IMR-90 (cell line): Measurements from ENCODE around the gene B9D1. TPM values are rescaled to one million over a fixed set of nuclear protein-coding genes. Genes with fewer than 3 reads are reported as not detected.

ENCODE experiments used
- ATAC-seq: fragments of 200-7000 bp; cut with Tn5 transposase; 2 replicates; pipeline ENCODE4 v1.9.1; 2020; ENCODE audit warnings: low read depth, mild to moderate bottlenecking, moderate library complexity
- BruUV-seq: library from RNA; stranded (reverse); fragments of 400-500 nt; replicated peaks from 2 replicates; lab custom pipeline; 2021; lab: Mats Ljungman, UMichigan
- CTCF ChIA-PET: fragments of 300-600 bp; formaldehyde crosslinking; extraction: SDS; loops from one replicate; lab custom pipeline; 2021; ENCODE audit warnings: antibody characterized with exemption; lab: Yijun Ruan, JAX
- POLR2A ChIA-PET: fragments of 300-600 bp; sonication (Branson Sonifier 250); formaldehyde crosslinking; loops from one replicate; lab custom pipeline; 2022; ENCODE audit warnings: antibody characterized with exemption; ENCODE audit not compliant: unreplicated experiment; lab: Charles Lee
- DNase-seq: peaks from one replicate; pipeline ENCODE4 v3.0.0; 2013
- H2AFZ ChIP-seq: replicated peaks from 2 replicates; pipeline ENCODE3; 2013; ENCODE audit warnings: low read length, mild to moderate bottlenecking; ENCODE audit not compliant: poor library complexity
- H2AK5ac ChIP-seq: 2 replicates; pipeline ENCODE4 v1.6.1; 2013; ENCODE audit warnings: low read depth, low read length, inconsistent platforms
- H2AK9ac ChIP-seq: replicated peaks from 2 replicates; pipeline ENCODE3; 2013; ENCODE audit warnings: mild to moderate bottlenecking, low read depth, low read length, moderate library complexity; ENCODE audit not compliant: poor library complexity
- H2BK120ac ChIP-seq: 2 replicates; pipeline ENCODE4 v1.6.1; 2013; ENCODE audit warnings: low read depth, low read length, inconsistent platforms
- H2BK15ac ChIP-seq: 3 replicates; pipeline ENCODE4 v1.6.1; 2013; ENCODE audit warnings: low read depth, low read length, inconsistent platforms
- H2BK20ac ChIP-seq: 2 replicates; pipeline ENCODE4 v1.6.1; 2013; ENCODE audit warnings: low read depth, mild to moderate bottlenecking, inconsistent platforms, low read length, moderate library complexity
- H2BK5ac ChIP-seq: 2 replicates; pipeline ENCODE4 v1.6.1; 2013; ENCODE audit warnings: mild to moderate bottlenecking, low read depth, low read length, inconsistent platforms; ENCODE audit not compliant: poor library complexity, severe bottlenecking
- H3K14ac ChIP-seq: replicated peaks from 2 replicates; pipeline ENCODE4 v1.6.1; 2013; ENCODE audit warnings: low read depth, low read length, inconsistent platforms
- H3K18ac ChIP-seq: 2 replicates; pipeline ENCODE4 v1.6.1; 2013; ENCODE audit warnings: low read depth, low read length, control low read depth
- H3K23ac ChIP-seq: 2 replicates; pipeline ENCODE4 v1.6.1; 2013; ENCODE audit warnings: low read depth, low read length, inconsistent platforms
- H3K27ac ChIP-seq: 2 replicates; pipeline ENCODE4 v1.5.1; 2013; ENCODE audit warnings: mild to moderate bottlenecking, control low read depth, low read length; ENCODE audit not compliant: insufficient read depth
- H3K27me3 ChIP-seq: 2 replicates; pipeline ENCODE4 v1.6.1; 2013; ENCODE audit warnings: low read length; ENCODE audit not compliant: control insufficient read depth, insufficient read depth
- H3K36me3 ChIP-seq: 2 replicates; pipeline ENCODE4 v1.6.1; 2013; ENCODE audit warnings: low read length, mixed read lengths; ENCODE audit not compliant: control insufficient read depth, insufficient read depth
- H3K4ac ChIP-seq: 2 replicates; pipeline ENCODE4 v1.6.1; 2013; ENCODE audit warnings: low read depth, low read length, inconsistent platforms
- H3K4me1 ChIP-seq: 2 replicates; pipeline ENCODE4 v1.6.1; 2013; ENCODE audit warnings: low read length, mixed read lengths; ENCODE audit not compliant: control insufficient read depth, insufficient read depth
- H3K4me2 ChIP-seq: 2 replicates; pipeline ENCODE4 v1.6.1; 2013; ENCODE audit warnings: low read depth, mild to moderate bottlenecking, control low read depth, low read length, moderate library complexity
- H3K4me3 ChIP-seq: 2 replicates; pipeline ENCODE4 v1.5.1; 2013; ENCODE audit warnings: low read depth, mild to moderate bottlenecking, control low read depth, low read length, moderate library complexity; ENCODE audit not compliant: insufficient read depth
- H3K56ac ChIP-seq: 2 replicates; pipeline ENCODE4 v1.6.1; 2013; ENCODE audit warnings: low read length, inconsistent platforms; ENCODE audit not compliant: insufficient read depth; ENCODE audit errors: extremely low read depth
- H3K79me1 ChIP-seq, 2 experiments: 2 replicates each; pipeline ENCODE4 v1.6.1; 2013; ENCODE audit warnings: low read length in 2 of 2, inconsistent platforms in 1 of 2, low read depth in 1 of 2
- H3K9ac ChIP-seq: 2 replicates; pipeline ENCODE4 v1.6.1; 2013; ENCODE audit warnings: low read depth, low read length, control low read depth
- H3K9me1 ChIP-seq: 2 replicates; pipeline ENCODE4 v1.6.1; 2013; ENCODE audit warnings: low read length, inconsistent platforms; ENCODE audit not compliant: insufficient read depth
- H3K9me3 ChIP-seq: 2 replicates; pipeline ENCODE4 v1.6.1; 2013; ENCODE audit warnings: low read length; ENCODE audit not compliant: control insufficient read depth, insufficient read depth
- H4K20me1 ChIP-seq: 2 replicates; pipeline ENCODE4 v1.6.1; 2013; ENCODE audit warnings: low read length, inconsistent platforms; ENCODE audit not compliant: insufficient read depth
- H4K5ac ChIP-seq: 2 replicates; pipeline ENCODE4 v1.6.1; 2013; ENCODE audit warnings: mild to moderate bottlenecking, low read depth, low read length, control low read depth
- H4K8ac ChIP-seq, 2 experiments: 2 replicates each; pipeline ENCODE4 v1.6.1; 2013; ENCODE audit warnings: low read depth in 2 of 2, low read length in 2 of 2, control low read depth in 1 of 2, inconsistent platforms in 1 of 2
- H4K91ac ChIP-seq: 2 replicates; pipeline ENCODE4 v1.6.1; 2013; ENCODE audit warnings: low read depth, low read length, inconsistent platforms; ENCODE audit not compliant: insufficient read depth
- CEBPB ChIP-seq: IDR thresholded peaks from 2 replicates; pipeline ENCODE4 v1.6.1; 2012; ENCODE audit warnings: low read depth, low read length, improper control_type of control experiment
- CHD1 ChIP-seq: IDR thresholded peaks from 2 replicates; pipeline ENCODE4 v1.6.1; 2012; ENCODE audit warnings: low read depth, low read length, improper control_type of control experiment
- MAZ ChIP-seq: IDR thresholded peaks from 2 replicates; pipeline ENCODE4 v1.6.1; 2012; ENCODE audit warnings: low read depth, mild to moderate bottlenecking, low read length, improper control_type of control experiment, moderate library complexity, borderline replicate concordance
- MXI1 ChIP-seq: IDR thresholded peaks from 2 replicates; pipeline ENCODE4 v1.6.1; 2012; ENCODE audit warnings: low read depth, mild to moderate bottlenecking, low read length, moderate library complexity, borderline replicate concordance
- RAD21 ChIP-seq: IDR thresholded peaks from 2 replicates; pipeline ENCODE4 v1.6.1; 2012; ENCODE audit warnings: low read length, improper control_type of control experiment
- RCOR1 ChIP-seq: IDR thresholded peaks from 2 replicates; pipeline ENCODE4 v1.6.1; 2012; ENCODE audit warnings: mild to moderate bottlenecking, low read length, improper control_type of control experiment; ENCODE audit not compliant: insufficient replicate concordance
- RFX5 ChIP-seq: IDR thresholded peaks from 2 replicates; pipeline ENCODE4 v1.8.0; 2012; ENCODE audit warnings: low read depth, mild to moderate bottlenecking, low read length, moderate library complexity
- WGBS, 2 experiments: methylation state at CpG; one replicate each; pipeline versions ENCODE4 v1.1.5 to v1.1.7; 2013; ENCODE audit warnings: missing lambda C conversion rate in 2 of 2; ENCODE audit not compliant: insufficient read length in 1 of 2; ENCODE audit errors: extremely low coverage in 2 of 2; 5-methylcytosine and 5-hydroxymethylcytosine counted together
- dilution Hi-C: fragments of 300-500 bp; cut with HindIII; formaldehyde crosslinking; loops from one replicate; pipeline ENCODE4 v1.14.3; 2018; ENCODE audit warnings: low sequenced_read_pairs; ENCODE audit not compliant: unreplicated experiment
- in situ Hi-C: fragments of 300-500 bp; cut with MboI; formaldehyde crosslinking; loops from 3 replicates; pipeline ENCODE4 v1.14.3; 2019; ENCODE audit warnings: low sequenced_read_pairs, inconsistent platforms, mixed read lengths
- intact Hi-C: fragments of 100-400 bp; cut with micrococcal nuclease; formaldehyde crosslinking; loops from 2 replicates; pipeline ENCODE4 v1.10.0; 2022
- polyA plus RNA-seq, 3 experiments: library from polyadenylated mRNA; depleted of rRNA; stranded (reverse); fragments of >200 nt; gene quantifications; 2 replicates each; pipeline ENCODE4 v1.2.3, GENCODE V29; 2012; ENCODE audit warnings: low replicate concordance in 1 of 3
- total RNA-seq: library from RNA; depleted of rRNA; stranded (reverse); fragments of >200 nt; gene quantifications from 2 replicates; pipeline ENCODE4 v1.2.3, GENCODE V29; 2012
- TF ChIP-seq, protein P1 (sequence below): conservative IDR thresholded peaks from 2 replicates; pipeline ENCODE4 v1.5.1; 2012; ENCODE audit warnings: mild to moderate bottlenecking, low read depth, low read length, improper control_type of control experiment
- TF ChIP-seq, protein P2 (sequence below): fragments of 150-350 bp; IDR thresholded peaks from 2 replicates; pipeline ENCODE4 v1.6.1; 2017; ENCODE audit warnings: mild to moderate bottlenecking, antibody characterized with exemption, low read length, low read depth

The B9D1 gene
- total and polyA plus RNA-seq, 2 of the 4 experiments (the other 2 are of a cell fraction) = 42.5 to 43.8 TPM

- no peak overlapping the region for H3K18ac ChIP-seq
- DNase-seq = no peak
- in situ Hi-C loops = loop anchor here (5.0 kb wide), 2 partner anchors 84 to 399 kb away; no protein-coding TSS in a partner anchor
These were observed 553 bp upstream of the B9D1 start for GRCh38 chr17:19363114-19363438.

More at GRCh38 chr17:19363114-19363438, 553 bp upstream of the B9D1 start:
- Histone ChIP-seq H2AK9ac (peak overlapping the region; percentile 60), H2BK120ac (peak overlapping the region; percentile 23; the same call in 1 of the 2 replicates), H3K4me1 (peaks cover 10% of the 10 kb centered on the region), H3K4ac (no peak overlapping the region), H3K56ac (no peak overlapping the region), H4K8ac (peak overlapping the region in 1 of 2 experiments; percentile 73; a peak in 3 of 4 replicates), H3K23ac (no peak overlapping the region), H3K9ac (no peak overlapping the region), H2AK5ac (no peak overlapping the region), H4K5ac (no peak overlapping the region), H2AFZ (peak overlapping the region; percentile 99), H3K9me3 (no peaks in the 10 kb centered on the region), H2BK5ac (no peak overlapping the region), H2BK20ac (no peak overlapping the region), H4K91ac (peak overlapping the region; percentile 81; the same call in 1 of the 2 replicates), H3K79me1 (peaks cover 4 to 11% of the 10 kb centered on the region in 2 experiments; a peak in 3 of 4 replicates), H3K14ac (no peak overlapping the region), H4K20me1 (no peaks in the 10 kb centered on the region), H3K9me1 (peaks cover 9% of the 10 kb centered on the region), H3K4me3 (peak overlapping the region; percentile 77; the same call in 1 of the 2 replicates), H3K27me3 (no peaks in the 10 kb centered on the region), H3K36me3 (peaks cover 1% of the 10 kb centered on the region; the same call in 1 of the 2 replicates), H2BK15ac (no peak overlapping the region), H3K27ac (no peak overlapping the region), H3K4me2 (peak overlapping the region; percentile 18; the same call in 1 of the 2 replicates)
- ATAC-seq = no peak
- ChIA-PET CTCF (interaction anchor here (0.7 to 2.2 kb wide), 12 partner anchors 9 to 408 kb away, joined by 3 to 44 read pairs (median 6); partner anchors contain the start of genes MAPK7, MFAP4 and RNF112), POLR2A (interaction anchor here (0.7 to 0.8 kb wide), 2 partner anchors 14 to 86 kb away, joined by 3 read pairs; no protein-coding TSS in a partner anchor)
- no peak for TF ChIP-seq CHD1
- no peak for TF ChIP-seq RAD21
- no peak for TF ChIP-seq RCOR1
- no peak for TF ChIP-seq RFX5
- no peak for TF ChIP-seq MAZ
- TF ChIP-seq, protein P1, sequence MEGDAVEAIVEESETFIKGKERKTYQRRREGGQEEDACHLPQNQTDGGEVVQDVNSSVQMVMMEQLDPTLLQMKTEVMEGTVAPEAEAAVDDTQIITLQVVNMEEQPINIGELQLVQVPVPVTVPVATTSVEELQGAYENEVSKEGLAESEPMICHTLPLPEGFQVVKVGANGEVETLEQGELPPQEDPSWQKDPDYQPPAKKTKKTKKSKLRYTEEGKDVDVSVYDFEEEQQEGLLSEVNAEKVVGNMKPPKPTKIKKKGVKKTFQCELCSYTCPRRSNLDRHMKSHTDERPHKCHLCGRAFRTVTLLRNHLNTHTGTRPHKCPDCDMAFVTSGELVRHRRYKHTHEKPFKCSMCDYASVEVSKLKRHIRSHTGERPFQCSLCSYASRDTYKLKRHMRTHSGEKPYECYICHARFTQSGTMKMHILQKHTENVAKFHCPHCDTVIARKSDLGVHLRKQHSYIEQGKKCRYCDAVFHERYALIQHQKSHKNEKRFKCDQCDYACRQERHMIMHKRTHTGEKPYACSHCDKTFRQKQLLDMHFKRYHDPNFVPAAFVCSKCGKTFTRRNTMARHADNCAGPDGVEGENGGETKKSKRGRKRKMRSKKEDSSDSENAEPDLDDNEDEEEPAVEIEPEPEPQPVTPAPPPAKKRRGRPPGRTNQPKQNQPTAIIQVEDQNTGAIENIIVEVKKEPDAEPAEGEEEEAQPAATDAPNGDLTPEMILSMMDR = no peak
- no peak for TF ChIP-seq MXI1
- TF ChIP-seq, protein P2, sequence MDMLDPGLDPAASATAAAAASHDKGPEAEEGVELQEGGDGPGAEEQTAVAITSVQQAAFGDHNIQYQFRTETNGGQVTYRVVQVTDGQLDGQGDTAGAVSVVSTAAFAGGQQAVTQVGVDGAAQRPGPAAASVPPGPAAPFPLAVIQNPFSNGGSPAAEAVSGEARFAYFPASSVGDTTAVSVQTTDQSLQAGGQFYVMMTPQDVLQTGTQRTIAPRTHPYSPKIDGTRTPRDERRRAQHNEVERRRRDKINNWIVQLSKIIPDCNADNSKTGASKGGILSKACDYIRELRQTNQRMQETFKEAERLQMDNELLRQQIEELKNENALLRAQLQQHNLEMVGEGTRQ = no peak
- TF ChIP-seq CEBPB = no peak
- no CpG with 5 or more reads among the region's 14 CpGs for WGBS, 2 experiments
- dilution Hi-C loops = no loop called here
- intact Hi-C loops = loop anchor here (1.0 to 5.0 kb wide), 4 partner anchors 84 to 403 kb away; partner anchors contain the start of gene ALDH3A2
- BruUV-seq = no TSS peak
